GM19463 (cell line): ENCODE results near the gene CAMSAP1.

Experiments
- ATAC-seq: cut with Tn5 transposase; IDR thresholded peaks from one replicate; pipeline ENCODE4 v1.9.1; 2021; ENCODE audit warnings: mild to moderate bottlenecking, moderate library complexity; ENCODE audit not compliant: unreplicated experiment

CAMSAP1 gene

DNA sequence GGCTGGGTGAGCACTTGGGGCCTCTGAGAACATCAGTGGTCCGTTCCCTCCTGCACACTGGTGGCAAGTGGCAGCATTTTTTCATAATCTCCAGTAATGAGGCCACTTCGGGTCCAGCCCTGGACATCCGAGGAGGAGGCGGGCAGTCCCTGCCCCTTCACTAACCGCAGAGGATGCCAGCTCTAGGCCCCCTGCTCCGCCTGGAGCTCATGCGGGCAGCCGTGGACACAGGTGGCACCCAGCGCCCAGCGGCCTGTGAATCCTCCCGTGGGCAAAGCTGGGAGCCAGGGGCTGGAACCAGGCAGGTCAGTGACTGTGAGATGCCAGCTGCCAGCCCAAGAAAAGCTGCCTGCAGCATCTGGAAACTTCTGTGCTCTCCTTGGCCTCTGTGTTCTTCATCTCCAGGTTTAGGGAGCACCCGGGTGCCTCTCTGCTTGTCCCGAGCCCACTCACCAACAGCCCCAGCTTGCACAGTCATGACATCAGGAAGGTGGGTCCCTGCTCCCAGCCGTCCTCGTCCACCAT is 112.9 kb downstream of the CAMSAP1 start:
- no peak for ATAC-seq

DNA sequence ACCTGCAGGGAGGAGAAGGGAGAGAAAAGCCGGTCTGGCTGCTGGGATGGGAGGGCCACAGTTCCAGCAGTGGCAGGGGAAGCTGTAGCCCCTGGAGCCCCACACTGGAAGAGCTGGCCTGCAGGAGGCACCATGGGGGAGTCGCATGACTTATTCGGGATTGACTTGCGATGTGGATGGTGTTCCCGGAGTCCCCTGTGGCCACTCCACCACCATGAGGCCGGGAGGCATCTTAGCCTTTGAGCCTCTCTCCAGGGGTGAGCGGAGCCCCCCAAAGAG is 113.3 kb downstream of the CAMSAP1 start:
- ATAC-seq, result no peak

DNA sequence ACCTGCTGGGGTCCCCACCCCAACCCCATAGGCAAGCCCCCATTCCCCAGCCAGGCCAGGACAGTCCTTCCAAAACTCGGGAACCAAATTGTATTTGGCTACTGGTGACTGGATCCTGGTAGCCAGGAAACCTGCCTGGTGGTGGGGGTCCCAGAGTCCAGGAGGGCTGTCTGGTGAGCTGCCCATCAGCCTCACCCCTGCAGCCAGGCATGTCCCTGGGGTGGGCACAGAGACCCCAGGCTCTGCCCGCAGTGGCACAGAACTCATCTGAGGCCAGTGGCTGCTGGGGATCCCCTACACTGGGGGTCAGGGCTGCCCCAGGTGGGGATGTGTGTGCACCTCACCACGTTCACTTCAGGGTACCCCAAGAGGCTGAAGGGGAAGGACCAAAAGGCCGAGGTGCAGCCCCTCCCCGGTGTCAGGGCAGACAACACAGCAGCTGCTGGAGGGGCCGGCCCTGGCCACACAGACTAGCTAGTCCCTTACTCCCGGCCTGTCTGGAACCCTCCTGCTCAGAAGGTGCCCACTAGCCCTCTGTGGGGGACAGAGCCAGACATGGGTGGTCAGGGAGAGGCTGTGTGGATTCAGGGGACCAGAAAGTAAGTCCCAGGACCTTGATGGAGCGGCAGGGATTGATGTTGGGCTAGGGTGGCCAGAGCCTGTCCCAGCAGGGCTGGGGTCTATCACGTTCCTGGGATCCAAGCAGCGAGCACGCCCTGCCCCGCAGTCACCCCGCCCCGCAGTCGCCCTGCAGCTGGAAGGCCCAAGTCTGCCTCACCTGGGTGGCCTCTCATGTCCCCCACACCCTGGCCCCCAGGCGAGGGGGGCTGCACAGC is 113.9 kb downstream of the CAMSAP1 start:
- ATAC-seq, result no peak

DNA sequence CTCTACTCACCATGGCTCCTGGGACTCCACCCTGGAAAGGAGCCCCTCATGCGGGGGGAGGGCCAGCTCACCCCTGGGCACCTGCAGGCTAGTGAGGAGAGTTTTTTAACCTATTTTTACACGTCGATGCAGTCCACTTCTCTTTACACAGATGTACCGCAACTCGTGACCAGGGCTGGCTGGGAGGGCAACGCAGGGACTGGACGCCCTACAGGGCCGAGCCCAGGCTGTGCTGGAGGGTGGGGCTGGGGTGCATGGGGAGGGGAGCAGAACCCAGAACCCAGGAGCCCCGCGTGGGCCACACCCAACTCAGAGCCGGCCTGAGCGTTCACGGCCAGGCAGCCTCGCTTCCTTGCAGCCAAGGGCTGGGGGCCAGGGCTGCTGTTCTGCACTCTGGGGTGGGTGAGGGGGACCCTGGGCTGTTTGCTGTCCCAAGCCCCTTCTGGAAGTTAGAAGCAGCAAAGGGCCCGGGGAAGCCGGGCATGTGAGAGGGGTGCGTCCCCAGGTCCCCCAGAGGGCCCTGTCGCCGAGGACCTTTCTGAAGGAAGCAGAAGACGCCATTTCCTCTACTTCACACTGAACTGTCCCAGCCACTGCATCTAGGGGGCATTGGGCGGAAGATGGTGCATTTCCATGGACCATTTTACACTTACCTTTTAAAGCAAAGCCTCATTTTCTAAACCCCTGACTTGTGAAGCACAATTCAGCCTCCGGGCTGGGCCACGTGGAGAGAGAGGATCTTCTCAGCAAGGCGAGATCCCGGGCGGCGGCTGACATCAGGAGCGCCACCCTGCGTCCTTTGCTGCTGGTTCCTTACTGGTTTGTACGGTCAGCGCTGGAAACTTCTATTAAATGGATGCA is 114.8 kb downstream of the CAMSAP1 start:
- no peak for ATAC-seq

DNA sequence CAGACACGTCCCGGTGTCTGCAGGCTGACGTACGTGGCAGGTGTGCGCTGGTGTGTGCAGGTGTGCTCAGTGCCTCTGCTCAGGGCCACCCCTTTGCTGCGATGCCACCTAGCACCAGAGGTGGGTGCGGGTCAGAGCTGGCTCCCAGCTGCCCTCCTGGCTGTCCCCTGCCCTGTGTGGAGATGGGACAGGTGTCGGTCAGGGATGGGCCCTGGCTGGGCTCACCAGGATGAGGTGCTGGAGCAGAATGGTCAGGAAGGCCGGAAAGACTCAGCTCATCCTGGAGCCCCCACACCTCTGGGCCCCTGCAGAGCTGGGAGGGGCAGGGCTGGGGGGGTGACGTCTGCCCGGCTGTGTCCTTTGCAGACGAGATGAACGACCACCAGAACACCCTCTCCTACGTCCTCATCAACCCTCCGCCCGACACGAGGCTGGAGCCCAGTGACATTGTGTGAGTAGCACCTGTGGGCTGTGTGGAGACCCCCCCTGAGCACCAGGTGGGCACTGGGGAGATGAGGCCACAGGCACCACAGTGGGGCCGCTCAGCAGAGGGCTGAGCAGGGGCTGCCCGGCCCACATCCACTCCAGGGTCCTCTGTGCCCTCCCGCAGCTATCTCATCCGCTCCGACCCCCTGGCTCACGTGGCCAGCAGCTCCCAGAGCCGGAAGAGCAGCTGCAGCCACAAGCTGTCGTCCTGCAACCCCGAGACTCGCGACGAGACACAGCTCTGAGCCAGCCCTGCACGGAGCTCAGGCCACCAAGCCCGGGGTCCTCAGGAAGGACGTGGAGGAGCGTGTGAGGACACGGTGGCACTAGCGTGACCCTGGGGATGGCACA is 115.7 kb downstream of the CAMSAP1 start:
- no peak for ATAC-seq

DNA sequence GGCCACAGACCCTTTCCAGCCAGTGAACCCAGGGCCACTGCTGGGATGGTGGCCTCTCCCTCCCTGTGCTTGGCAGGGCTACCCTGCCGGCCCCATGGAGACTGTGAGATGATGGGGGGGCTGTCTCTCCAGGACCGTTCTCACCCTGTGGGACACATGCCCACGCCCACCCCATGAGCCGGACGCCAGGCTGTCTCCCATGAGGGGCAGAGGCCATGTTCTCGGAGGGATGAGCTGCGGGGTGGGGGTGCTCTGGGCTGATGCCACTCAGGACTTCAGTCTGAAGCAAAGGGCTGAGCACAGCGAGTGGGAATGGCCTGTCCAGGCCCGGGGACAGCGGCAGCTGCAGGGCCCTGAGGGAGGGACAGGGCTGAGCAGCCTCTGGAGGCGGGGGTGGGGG is 116.5 kb downstream of the CAMSAP1 start:
- no peak for ATAC-seq

DNA sequence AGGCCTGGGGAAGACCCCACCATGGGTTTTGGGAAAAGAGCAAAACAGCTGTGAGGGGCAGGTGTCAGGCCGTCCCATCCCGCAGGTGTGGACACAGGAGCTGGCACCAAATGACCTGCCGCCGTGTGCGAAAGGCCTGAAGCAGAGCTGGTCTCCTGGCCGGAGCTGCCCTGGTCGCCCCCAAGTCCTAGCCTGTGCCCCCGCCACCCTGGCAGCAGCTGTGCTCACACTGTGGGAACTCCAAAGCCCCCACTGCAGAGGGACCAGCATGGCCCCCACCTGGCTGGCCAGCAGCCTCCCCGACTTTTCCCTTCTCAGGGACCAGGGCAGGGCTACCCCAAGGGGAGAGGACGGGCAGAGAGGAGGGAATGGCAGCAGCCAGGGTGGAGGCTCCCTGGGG is 117.0 kb downstream of the CAMSAP1 start:
- no peak for ATAC-seq

DNA sequence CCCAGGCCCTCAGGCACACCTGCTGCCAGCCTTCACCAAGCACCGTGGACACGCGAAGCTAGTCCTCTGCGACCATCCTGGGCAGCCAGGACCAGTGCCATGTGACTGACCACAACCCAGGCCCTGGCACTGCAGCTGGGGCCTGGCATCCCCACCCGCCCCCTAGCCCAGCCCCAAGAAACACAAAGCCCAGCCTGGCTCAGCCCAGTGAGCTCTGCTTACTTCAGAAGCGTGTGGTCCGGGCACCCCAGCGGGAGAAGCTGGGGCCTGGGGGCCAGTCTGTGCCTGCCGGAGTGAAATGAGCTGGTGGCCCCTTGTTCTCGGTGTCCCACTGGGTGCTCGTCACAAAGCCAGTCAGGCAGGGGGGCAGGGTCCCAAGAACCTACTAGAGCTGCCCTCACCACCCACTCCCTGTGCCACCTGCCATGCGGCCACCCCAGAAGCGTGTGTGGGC is 117.5 kb downstream of the CAMSAP1 start:
- ATAC-seq, result no peak

DNA sequence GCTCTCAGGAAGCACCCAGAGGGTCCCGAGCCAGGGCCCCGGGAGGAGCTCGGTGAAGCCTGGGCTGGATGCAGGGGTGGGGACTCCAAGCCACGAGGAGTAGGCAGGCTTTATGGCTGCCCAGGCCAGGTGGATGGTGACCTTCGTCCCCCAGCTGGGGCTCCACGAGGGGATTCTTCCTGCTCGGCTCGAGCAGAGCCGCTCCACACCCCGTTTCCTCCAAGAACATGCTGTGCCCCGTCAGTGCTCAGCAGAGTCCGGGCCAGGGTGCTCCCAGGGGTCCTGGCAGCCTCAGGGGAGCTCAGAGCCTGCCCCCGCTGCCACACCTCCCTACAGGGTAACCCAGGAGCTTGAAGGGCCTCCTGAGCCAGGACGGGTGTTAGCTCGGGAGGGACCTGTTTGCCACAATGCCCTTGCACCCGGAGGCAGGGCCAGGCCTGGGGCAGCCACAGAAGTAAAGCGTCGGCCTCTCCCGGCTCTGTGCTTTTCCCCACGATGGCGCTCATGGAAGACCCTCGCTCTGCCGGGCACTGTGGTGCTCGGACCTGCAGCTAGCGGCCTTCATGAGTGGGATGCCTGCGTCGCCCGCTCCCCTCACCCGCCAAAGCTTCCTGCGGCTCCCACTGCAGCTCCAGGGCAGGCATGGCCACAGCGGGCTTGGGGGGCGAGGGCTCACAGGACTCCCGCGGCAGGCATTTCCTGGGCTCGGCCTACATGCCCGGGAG is 118.6 kb downstream of the CAMSAP1 start:
- no peak for ATAC-seq

DNA sequence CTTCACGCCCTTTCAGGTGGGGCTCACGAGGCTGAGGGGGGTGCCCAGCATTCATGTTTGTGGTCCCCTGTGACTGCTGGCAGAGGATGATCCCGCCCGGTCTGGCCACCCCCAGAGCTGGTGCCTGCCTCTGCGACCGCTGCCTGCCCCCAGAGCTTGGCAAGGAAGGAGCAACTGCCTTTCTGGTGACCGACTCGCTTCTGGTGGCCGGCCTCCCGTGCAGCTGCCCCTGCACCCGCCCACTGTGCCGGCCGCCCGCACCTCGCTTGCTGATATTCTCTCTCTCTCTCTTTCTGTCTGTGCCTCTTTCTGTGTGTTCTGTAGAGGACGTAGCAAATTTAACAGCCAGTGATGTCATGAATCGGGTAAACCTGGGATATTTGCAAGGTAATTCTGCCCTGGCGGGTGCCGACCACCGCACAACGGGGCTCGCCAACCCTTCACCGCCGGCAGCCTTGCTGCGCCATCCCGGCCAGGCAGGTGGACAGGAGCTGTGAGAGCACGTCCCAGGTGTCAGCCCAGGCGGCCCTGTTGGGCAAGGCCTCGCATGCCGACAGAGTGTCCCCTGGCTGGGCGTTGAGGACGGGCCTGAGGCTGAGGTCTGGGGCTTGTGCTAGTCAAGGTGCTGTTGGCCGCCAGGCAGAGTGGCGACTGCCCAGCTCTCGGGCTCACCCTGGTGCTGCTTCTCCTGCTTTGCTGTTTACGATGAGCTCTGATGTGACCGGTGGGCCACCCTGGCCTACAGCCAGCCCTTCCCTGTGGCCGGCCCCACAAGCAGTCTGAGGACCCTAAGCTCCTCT is 119.4 kb downstream of the CAMSAP1 start:
- ATAC-seq, result no peak

DNA sequence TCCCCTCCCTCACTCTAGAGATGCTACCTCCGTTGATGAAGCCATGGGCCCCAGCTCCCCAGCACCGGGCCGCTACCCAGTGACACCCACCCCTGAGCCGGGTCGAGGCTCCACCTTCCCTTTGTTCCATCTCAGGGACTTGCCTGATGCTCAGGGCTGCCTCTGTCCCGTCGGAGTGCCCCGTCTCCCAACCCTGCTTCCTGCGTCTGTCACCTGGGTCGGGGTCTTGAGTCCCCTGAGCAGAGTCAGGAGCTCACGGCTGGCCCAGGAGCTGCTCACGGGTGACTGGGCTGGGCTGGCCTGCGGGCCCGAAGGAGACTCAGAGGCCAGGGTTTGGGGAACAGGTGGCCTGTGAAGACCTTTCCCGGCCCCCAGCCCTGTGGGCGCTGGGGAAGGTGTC is 120.0 kb downstream of the CAMSAP1 start:
- no peak for ATAC-seq

DNA sequence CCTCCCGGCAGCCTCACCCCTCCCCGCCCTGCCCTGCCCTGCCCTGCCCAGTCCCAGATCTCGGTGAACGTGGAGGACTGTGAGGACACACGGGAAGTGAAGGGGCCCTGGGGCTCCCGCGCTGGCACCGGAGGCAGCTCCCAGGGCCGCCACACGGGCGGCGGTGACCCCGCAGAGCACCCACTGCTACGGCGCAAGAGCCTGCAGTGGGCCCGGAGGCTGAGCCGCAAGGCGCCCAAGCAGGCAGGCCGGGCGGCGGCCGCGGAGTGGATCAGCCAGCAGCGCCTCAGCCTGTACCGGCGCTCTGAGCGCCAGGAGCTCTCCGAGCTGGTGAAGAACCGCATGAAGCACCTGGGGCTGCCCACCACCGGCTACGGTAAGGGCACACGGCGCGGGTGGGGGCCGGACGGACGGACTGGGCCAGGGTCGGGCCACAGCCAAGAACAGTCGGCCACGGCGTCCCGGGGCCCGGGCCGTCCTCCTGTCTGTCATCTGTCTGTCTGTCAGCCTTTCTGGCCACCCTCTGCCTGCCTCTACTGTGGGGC is 121.1 kb downstream of the CAMSAP1 start:
- no peak for ATAC-seq

DNA sequence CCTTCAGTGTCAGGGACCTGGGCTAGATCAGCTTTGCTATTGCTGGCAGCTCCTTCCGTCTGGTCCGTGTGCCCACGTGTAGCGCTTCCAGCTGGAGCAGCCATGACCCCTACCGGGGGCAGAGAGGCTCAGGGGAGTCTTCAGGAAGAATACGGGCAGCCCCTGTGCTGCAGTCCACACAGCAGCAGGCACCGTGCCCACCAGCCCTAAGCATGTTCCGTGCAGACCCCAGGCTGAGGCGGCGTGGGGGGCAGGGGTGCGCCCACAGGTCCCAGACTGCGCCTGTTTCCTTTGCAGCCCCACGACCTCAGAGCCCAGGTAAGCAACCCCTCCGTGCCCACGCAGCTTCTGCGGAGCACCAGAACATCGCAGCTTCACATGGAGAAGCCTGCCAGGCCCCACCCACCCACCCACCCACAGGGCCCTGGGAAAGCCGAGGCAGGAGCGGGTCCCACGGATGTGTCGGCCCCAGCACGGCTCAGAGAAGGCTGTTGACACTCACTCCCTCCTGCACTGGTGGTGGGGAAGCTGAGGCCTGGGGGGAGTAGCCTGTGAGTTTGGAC is 122.3 kb downstream of the CAMSAP1 start:
- no peak for ATAC-seq

DNA sequence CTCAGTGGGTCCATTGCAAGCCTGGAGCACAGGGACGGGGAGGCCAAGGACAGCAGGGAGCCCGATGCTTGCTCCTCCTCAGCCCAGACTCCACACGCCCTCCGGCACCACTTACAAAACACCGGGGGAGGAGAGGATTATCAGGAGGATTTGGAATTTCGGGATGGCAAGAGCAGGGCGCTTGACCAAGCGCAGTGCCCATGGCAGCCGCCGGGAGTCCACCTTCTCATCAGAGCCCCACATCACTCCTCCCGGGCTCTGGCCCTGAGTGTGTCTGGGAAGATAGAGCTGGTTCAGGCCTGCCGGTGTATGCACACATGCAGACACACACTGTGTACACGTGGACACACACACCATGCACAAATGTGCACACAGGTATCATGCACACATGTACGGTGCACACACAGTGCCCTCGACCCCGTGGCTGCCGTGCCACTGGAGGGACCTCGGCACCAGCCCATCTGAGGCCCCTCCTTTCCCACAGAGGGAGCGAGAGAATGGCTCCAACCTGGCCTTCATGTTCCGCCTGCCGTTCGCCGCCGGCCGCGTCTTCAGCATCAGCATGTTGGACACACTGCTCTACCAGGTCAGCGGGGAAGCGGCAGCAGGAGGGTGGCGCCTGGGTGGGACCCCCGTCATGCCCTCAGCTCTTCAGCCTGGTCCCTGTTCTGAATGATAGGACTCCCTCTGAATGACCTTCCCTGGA is 123.7 kb downstream of the CAMSAP1 start:
- ATAC-seq, result no peak

DNA sequence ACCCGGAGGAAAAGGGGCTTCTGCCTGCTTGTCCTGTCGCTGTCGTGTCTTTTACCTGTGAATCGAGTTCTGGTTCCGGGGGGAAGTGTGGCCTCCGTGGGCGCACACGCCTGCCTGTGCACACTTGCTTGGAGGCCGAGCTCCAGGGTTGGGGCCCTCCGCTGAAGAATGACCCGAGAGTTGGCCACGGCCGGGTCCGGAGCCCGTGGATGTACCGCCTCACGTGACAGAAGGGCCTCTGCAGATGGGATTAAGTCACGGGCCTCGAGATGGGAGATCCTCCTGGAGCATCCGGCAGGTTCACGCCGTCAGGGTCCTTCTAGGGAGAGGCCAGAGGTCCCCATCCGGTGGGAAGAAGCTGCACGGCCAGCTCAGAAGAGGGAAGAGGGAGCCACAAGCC is 124.4 kb downstream of the CAMSAP1 start:
- ATAC-seq, result no peak

DNA sequence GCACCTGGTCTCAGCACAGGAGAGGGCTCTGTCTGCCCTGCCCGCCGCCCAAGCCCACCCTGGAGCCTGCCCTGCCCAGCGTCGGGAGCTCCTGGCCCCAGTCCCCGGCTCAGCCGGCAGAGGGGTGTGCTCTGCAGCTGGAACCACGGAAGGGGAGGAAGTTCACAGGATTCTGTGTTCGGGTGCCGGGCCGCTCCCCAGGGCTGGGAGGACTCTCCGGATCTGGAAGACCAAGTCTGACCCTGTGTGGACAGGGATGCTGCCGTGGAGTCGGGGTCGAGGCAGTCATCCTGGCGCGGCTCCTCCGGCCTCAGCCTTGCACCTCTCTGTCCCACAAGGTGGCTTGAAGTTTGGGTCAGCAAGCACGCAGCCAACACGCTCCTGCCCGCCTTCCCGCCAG is 126.7 kb downstream of the CAMSAP1 start:
- ATAC-seq, result no peak

DNA sequence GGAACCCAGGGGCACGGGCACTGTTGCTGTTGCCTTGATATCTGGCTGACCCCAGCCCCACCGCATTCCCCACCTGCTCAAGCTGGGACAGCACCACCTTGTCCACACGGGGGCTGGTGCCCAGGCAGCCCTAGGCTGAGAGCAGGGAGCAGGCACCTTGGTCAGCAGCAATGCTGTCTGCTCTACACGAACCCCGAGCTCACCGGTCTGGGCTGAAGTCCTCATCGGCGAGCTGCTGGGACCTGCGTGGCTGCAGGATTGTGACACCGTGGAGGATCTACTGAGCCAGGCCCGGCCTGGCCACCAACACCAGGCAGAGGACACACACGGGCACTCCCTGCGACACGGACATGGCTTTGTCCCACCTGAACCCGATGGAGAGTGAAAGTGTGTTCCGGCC is 127.3 kb downstream of the CAMSAP1 start:
- ATAC-seq, result no peak

DNA sequence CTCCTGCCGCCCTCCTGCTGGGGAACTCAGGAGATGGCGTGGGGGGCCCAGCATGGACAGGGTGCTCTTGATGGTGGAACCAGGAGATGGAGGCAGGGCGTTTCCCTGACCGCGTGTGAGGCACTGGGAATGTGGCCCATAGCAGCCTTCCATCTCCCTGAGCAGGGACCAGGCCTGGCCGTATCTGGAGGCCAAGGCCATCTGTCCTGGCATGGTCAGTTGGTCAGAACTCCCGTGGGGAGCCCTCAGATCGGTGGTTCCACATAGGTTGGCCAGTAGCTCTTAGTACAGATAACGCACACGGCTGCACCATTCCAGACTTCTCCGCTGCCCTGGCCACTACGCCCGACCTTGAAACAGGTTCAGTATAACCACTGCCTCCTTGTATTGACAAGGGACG is 127.8 kb downstream of the CAMSAP1 start:
- no peak for ATAC-seq
